Mesothelial cell of epicardium (in vitro differentiated cells): ENCODE data around the gene MTHFS. TPM values are rescaled to one million over a fixed set of nuclear protein-coding genes. Genes with fewer than 3 reads are reported as not detected.

Experiments
- DNase-seq, 2 experiments: peaks; one replicate each; pipeline ENCODE4 v3.0.0; 2021; ENCODE audit warnings: low spot score in 2 of 2; ENCODE audit not compliant: unreplicated experiment in 2 of 2
- H3K27ac Mint-ChIP-seq: 2 replicates; pipeline ENCODE4 v1.8.0; 2021; ENCODE audit warnings: mixed read lengths
- H3K27me3 Mint-ChIP-seq: 2 replicates; pipeline ENCODE4 v1.8.0; 2021; ENCODE audit warnings: low read depth, mixed read lengths
- H3K36me3 Mint-ChIP-seq: 2 replicates; pipeline ENCODE4 v1.8.0; 2021; ENCODE audit warnings: mixed read lengths
- H3K4me1 Mint-ChIP-seq: 2 replicates; pipeline ENCODE4 v1.8.0; 2021; ENCODE audit warnings: mixed read lengths
- H3K4me3 Mint-ChIP-seq: 2 replicates; pipeline ENCODE4 v1.8.0; 2021; ENCODE audit warnings: mild to moderate bottlenecking, moderate library complexity, mixed read lengths
- H3K9me3 Mint-ChIP-seq: 2 replicates; pipeline ENCODE4 v1.8.0; 2021; ENCODE audit warnings: mixed read lengths
- total RNA-seq: library from RNA; stranded (reverse); gene quantifications from 3 replicates; pipeline ENCODE4 v1.2.1, GENCODE V29; 2021
- TF ChIP-seq, protein P1 (sequence below): fragments of 200-600 bp; sonication (generic); IDR thresholded peaks from one replicate; pipeline ENCODE4 v1.5.0; 2021; ENCODE audit warnings: antibody characterized with exemption; ENCODE audit not compliant: unreplicated experiment

The MTHFS gene
- total RNA-seq, 1 donor from 2014 or later: 13.7 TPM

DNA sequence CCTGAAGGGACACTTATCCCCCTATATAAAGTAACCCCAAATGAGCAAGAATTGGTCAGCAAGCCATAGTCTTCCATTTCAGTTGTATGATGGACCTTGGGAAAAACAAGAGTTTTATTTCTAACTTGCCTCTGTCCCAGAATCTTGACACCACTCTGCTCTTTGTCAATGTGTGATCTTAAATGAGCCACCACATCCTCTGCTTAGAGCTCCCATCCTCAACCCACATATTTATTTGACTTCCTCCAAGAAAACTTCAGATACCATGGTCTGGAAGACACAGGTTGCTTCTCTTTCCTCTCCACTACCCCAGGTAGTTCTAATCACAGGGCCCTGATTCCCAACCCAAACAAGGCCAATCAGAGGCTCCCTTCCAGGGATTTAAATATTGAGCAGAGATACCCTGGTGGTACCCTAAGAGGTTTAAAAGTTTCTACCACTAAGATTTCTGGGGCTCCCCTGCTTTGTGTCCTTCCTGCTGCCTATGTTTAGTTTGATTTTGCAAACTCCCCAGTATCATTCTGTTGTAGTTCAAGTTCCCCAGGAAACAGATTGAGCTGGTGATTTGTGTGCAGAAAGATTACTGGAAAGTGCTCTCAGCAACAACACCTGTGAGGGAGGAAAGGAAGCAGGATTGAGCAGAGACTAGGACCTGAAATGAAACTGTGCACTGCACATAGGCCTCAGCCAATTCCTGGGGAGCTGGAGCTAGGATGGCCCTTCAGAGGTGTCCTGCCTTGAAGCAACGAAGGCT lies 64.3 kb downstream of the MTHFS start:
- Mint-ChIP-seq H3K9me3 (peaks cover 12% of the 10 kb centered on the region), H3K4me3 (no peak overlapping the region), H3K36me3 (peaks cover 26% of the 10 kb centered on the region), H3K4me1 (no peaks in the 10 kb centered on the region), H3K27ac (no peak overlapping the region), H3K27me3 (no peaks in the 10 kb centered on the region)
- DNase-seq: no peak
- TF ChIP-seq, protein P1, sequence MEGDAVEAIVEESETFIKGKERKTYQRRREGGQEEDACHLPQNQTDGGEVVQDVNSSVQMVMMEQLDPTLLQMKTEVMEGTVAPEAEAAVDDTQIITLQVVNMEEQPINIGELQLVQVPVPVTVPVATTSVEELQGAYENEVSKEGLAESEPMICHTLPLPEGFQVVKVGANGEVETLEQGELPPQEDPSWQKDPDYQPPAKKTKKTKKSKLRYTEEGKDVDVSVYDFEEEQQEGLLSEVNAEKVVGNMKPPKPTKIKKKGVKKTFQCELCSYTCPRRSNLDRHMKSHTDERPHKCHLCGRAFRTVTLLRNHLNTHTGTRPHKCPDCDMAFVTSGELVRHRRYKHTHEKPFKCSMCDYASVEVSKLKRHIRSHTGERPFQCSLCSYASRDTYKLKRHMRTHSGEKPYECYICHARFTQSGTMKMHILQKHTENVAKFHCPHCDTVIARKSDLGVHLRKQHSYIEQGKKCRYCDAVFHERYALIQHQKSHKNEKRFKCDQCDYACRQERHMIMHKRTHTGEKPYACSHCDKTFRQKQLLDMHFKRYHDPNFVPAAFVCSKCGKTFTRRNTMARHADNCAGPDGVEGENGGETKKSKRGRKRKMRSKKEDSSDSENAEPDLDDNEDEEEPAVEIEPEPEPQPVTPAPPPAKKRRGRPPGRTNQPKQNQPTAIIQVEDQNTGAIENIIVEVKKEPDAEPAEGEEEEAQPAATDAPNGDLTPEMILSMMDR: no peak

DNA sequence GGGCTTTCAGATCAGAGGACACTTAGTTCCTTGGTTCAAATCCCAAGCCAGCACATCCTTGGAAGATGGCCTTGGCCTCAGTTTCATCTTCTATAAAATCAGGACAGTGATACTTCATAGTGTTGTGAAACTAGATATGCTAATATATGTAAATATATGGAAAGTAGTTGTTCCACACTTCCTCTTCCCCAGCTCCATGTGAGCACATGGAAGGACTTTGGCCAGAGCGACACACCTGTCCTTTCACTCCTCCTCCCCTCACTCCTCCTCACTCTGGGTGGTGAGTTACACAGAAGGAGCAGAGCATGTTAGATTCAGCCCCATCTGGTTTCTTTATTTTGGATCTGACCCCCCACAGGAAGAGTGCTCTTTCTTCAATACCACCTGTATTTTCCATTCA lies 65.2 kb downstream of the MTHFS start:
- Mint-ChIP-seq H3K27me3 (no peaks in the 10 kb centered on the region), H3K4me3 (no peak overlapping the region), H3K4me1 (no peaks in the 10 kb centered on the region), H3K27ac (no peak overlapping the region), H3K36me3 (peaks cover 26% of the 10 kb centered on the region), H3K9me3 (peaks cover 12% of the 10 kb centered on the region)
- no peak for DNase-seq
- TF ChIP-seq, protein P1: no peak

DNA sequence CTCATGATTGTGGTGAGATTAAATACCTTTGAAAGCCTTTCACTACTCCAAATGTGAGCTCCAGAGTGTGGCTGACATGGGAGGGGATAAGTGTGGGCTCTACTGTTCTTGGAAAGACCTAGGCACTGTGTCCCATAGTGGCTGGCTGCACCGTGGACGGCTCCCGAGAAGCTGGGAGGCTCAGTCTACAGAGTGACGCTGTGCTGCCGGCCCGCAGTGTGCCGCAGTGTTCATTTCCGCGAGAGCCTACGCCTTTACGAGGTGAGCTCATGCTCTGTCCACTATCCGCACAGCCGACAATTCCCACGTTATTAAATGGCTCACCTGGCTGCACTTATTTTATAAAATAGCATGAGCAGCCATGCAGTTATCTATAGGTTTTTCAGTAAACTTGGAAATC lies 66.9 kb downstream of the MTHFS start:
- Mint-ChIP-seq H3K4me3 (no peak overlapping the region), H3K27ac (no peak overlapping the region), H3K4me1 (no peaks in the 10 kb centered on the region), H3K27me3 (no peaks in the 10 kb centered on the region), H3K36me3 (peaks cover 23% of the 10 kb centered on the region), H3K9me3 (peaks cover 12% of the 10 kb centered on the region)
- TF ChIP-seq, protein P1: no peak
- no peak for DNase-seq

DNA sequence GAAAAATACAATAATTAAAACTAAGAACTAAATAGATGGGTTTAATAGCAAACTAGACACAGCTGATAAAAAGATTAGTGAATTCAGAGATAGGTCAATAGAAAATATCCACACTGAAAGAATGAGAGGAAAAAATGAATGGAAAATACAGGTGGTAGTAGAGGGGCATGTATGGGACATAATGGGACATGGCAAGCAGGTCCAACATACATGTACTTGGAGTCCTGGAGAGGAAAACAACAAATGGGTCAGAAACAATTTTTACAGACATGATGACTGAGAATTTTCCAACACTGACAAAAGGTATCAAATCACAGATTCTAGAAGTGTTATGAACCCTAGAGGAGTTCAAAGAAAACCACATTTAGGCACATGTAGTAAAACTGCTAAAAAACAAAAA lies 68.4 kb downstream of the MTHFS start:
- Mint-ChIP-seq H3K27me3 (no peaks in the 10 kb centered on the region), H3K4me1 (peaks cover 6% of the 10 kb centered on the region), H3K27ac (no peak overlapping the region), H3K4me3 (no peak overlapping the region), H3K36me3 (peaks cover 18% of the 10 kb centered on the region), H3K9me3 (peaks cover 12% of the 10 kb centered on the region)
- TF ChIP-seq, protein P1: no peak
- DNase-seq: no peak

DNA sequence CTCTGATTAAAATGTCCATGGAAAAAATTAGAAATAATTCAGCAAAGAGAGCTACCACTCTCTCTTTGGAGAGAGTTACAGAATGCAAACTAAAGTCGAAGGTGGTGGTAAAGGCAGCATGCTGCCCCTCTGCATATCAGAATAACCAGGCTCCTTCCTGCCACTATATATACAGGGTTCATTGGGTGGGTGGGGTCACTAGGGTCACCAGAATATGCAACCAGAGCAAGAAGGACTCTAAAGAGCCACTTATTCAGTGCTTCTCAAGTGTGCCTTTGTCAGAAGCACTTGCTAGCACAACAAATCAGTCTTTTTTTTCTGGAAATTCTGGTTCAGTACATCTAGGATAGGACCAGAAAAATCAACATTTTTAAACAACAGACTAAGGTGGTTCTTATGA lies 70.0 kb downstream of the MTHFS start:
- Mint-ChIP-seq H3K4me3 (no peak overlapping the region), H3K4me1 (peaks cover 6% of the 10 kb centered on the region), H3K36me3 (peaks cover 12% of the 10 kb centered on the region), H3K27me3 (no peaks in the 10 kb centered on the region), H3K9me3 (peaks cover 12% of the 10 kb centered on the region), H3K27ac (no peak overlapping the region)
- TF ChIP-seq, protein P1: no peak
- no peak for DNase-seq
